GM12878 (cell line): ENCODE results near the gene ENDOV.

Experiments used
- CTCF ChIP-seq, 3 experiments: IDR thresholded peaks in 2 of 3; conservative IDR thresholded peaks in 1 of 3; 2 replicates each; pipeline ENCODE4 v1.5.1; 2011; ENCODE audit warnings: low read depth in 3 of 3, low read length in 3 of 3, mild to moderate bottlenecking in 3 of 3, control low read depth in 2 of 3, moderate library complexity in 2 of 3, inconsistent platforms in 1 of 3, mixed read lengths in 1 of 3; ENCODE audit not compliant: control insufficient read depth in 2 of 3, insufficient read depth in 1 of 3; ENCODE audit errors: extremely low read depth in 1 of 3
- EP300 ChIP-seq, 2 experiments: fragments of 150-350 bp in 1 of 2; IDR thresholded peaks; 2 replicates each; pipeline ENCODE4 v1.6.1; 2011 to 2012; ENCODE audit warnings: low read depth in 2 of 2, low read length in 2 of 2, borderline replicate concordance in 1 of 2, improper control_type of control experiment in 1 of 2, inconsistent platforms in 1 of 2; ENCODE audit not compliant: control insufficient read depth in 1 of 2
- FOXM1 ChIP-seq: IDR thresholded peaks from 2 replicates; pipeline ENCODE4 v1.6.1; 2012; ENCODE audit warnings: low read depth, mild to moderate bottlenecking, inconsistent platforms, low read length, moderate library complexity
- HCFC1 ChIP-seq: fragments of 150-350 bp; IDR thresholded peaks from 2 replicates; pipeline ENCODE4 v1.6.1; 2014; ENCODE audit warnings: low read length
- MYB ChIP-seq: fragments of 150-350 bp; IDR thresholded peaks from 2 replicates; pipeline ENCODE4 v1.6.1; 2014; ENCODE audit warnings: mild to moderate bottlenecking, low read depth, low read length, borderline replicate concordance
- NKRF ChIP-seq: fragments of 450-650 bp; conservative IDR thresholded peaks from 2 replicates; pipeline ENCODE4 v1.6.1; 2017; ENCODE audit warnings: mild to moderate bottlenecking, moderate library complexity
- RCOR1 ChIP-seq: conservative IDR thresholded peaks from 2 replicates; pipeline ENCODE4 v1.6.1; 2012; ENCODE audit warnings: low read depth, low read length, improper control_type of control experiment
- YBX1 ChIP-seq: fragments of 450-650 bp; IDR thresholded peaks from 2 replicates; pipeline ENCODE4 v1.6.1; 2016; ENCODE audit warnings: antibody characterized with exemption

GRCh38 chr17:80454557-80455335, 39.8 kb downstream of the ENDOV start:
- TF ChIP-seq EP300 (IDR thresholded peaks at IDR 0.05; ENCODE audit: borderline replicate concordance in 1 of 2, control insufficient read depth in 1 of 2, low read depth in 2 of 2, low read length in 2 of 2): 0 out of 4 replicates have a peak, but pooled peaks of 1 of the 2 experiments have one; percentile 8
- no peak for TF ChIP-seq MYB
- TF ChIP-seq HCFC1: peak; percentile 47; the same call in 1 of the 2 replicates
- TF ChIP-seq CTCF (IDR thresholded peaks at IDR 0.05 in 2 of 3, conservative IDR thresholded peaks at IDR 0.05 in 1 of 3; ENCODE audit: control insufficient read depth in 2 of 3, extremely low read depth in 1 of 3, insufficient read depth in 1 of 3, low read depth in 3 of 3, low read length in 3 of 3): no peak
- no peak for TF ChIP-seq YBX1
- peak; percentile 76 for TF ChIP-seq NKRF
- TF ChIP-seq RCOR1: peak; percentile 93; the same call in 1 of the 2 replicates
- no peak for TF ChIP-seq FOXM1
